ENCODE data around the gene KCNIP4.

The KCNIP4 gene

GRCh38 chr4:21901281-21901680 lies 47.3 kb downstream of the KCNIP4 start:
- no peak for DNase-seq (ENCODE audit: low spot score)

- DNase-seq (ENCODE audit: low spot score), result no peak
Measured at GRCh38 chr4:21900211-21900610, 48.4 kb downstream of the KCNIP4 start.

DNA sequence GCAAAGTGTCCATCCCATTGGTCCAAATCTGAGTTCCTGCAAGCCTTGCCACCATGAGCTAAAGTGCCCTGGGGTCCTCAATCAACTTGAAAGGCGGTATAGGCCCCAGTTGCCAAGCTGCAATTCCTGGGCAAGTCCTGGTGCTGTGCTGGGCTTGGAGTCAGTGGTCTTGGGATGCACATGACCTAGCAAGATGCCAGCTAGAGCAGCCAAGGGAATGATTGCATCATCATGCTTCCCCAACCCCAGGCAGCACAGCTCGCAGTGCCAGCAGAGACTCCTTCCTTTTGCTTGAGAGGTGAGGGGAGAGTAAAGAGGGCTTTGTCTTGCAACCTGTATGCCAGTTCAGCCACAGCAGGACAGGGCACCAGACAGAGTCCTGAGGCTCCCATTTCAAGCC lies 50.5 kb downstream of the KCNIP4 start:
- no peak for DNase-seq (ENCODE audit: low spot score)

GRCh38 chr4:21896767-21897166 lies 51.8 kb downstream of the KCNIP4 start:
- no peak for DNase-seq (ENCODE audit: low spot score)

DNA sequence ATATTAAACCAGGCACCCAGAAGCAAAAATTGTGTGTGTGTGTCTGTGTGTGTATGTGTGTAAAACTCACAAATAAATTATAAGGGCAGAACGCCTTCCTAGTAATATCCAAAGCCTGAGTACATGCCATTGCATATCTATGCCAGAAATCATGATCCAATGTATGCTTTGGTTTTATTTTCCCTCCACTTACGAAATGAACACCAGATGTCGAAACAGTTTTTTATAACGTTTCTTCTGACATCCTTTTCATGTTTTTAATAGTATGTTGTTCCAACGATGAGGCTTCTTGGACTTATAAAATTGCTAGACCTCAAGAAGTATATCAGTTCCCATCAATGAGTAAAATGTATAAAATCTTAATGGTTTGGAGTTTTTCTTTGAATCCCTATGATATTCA lies 55.4 kb downstream of the KCNIP4 start:
- DNase-seq (ENCODE audit: low spot score), result no peak

GRCh38 chr4:21890231-21890630 lies 58.3 kb downstream of the KCNIP4 start:
- DNase-seq (ENCODE audit: low spot score), result no peak

DNA sequence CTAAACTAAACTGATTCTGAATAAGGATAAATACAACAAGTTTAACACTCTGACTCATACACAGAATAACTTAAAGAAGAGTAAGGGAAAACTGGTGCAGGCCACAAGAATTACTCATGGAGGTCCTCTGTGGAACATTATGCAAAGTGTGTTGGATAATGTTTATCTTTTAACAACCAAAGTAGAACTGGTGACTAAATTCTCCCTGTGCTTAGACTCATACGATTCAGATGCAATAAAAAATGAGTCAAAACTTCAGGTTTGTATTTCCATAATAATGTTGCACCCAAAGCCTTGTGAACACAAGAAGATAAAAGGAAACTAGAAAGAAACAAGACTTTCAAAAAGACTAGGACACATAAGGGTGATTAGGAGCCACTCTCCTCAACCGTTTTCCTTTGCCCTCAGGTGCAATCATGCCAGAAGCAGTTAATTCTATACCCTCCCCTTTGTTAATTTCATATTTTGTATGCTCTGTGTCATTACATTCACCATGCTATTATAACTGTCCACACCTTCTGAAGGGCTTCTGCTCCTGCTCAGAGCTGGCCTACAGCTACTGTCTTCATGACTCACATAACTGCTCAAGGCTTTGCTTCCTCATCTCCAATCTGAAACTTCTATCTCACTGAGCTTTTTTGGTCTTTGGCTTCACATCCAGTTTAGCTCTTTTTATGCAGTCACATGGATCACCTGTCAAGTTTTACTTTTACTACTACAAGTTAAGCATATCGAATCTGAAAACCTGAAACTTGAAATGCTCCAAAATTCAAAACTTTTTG lies 60.2 kb downstream of the KCNIP4 start:
- DNase-seq (ENCODE audit: low spot score), result no peak

DNA sequence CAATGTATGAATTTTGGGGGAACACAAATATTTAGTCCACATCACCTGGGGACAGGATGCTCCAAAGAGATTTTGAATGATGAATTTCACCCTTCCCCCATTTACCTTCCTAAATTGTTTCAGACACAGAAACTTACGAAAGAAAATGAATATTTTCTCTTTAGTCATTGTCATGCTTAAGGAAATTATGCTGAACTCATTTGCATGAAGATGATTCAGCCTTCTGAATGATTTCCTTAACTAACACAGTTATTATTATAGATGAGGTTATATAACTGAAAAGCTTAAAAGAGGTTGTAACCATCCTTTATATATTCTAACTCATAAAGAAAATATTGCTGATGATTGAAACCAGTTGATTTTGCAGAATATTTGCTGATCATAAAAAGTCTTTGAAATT lies 61.1 kb downstream of the KCNIP4 start:
- DNase-seq (ENCODE audit: low spot score), result no peak

DNA sequence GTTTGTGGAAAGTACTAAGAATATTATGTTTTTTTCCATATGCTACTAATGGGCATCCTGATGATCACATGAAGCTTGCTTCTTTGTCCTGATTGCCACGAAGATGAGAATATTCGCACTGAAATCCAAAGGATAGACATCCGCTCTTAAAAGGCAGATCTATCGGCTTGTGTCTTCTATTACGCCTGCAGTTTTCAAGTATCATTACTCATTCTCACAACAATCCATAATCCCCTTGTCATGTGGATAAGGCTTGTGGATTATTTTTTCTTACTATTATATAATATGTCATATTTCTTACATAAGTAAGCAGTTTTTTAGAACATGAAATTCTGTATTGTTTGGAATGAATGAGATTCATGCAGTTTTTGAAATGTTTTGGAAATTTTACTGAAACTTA lies 62.8 kb downstream of the KCNIP4 start:
- DNase-seq (ENCODE audit: low spot score), result no peak

GRCh38 chr4:21885241-21885640 lies 63.3 kb downstream of the KCNIP4 start:
- DNase-seq (ENCODE audit: low spot score), result no peak

- DNase-seq (ENCODE audit: low spot score), result no peak
Measured at GRCh38 chr4:21884615-21885014, 64.0 kb downstream of the KCNIP4 start.

DNA sequence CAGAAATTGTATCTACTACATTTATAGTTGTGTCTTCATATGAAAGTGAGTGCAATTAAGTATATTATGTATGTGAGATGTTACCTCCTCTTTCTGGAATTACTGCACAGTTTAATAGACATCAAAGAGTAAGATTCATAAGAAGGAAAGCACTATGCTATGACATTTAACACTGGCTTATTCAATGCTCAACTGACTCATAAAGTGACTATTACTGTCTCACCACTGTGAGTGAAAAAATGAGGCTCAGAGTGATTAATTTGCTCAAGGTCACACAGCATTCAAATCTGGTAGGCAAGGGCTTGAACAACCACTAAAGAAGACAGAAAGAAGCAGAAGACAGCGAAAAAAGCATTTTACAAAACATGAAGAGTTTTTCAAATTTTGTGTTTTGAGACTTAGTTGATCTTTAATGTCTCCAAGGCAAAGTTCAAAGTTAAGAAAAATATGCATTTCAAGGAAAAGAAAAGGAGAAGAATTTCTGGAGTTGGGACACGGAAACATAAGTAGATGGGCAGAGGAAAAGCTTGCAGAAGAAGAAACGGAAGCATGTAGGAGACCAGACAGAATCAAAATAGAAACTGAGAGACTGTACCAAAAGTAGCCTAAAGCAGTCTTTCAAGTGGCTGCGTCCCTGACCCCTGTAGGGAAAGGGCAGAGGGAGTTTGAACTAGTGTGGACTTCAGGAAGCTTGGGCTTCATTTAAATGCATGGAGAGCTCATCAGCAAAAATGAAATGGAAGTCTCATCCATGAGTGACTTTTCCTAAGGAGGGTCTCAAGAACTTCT lies 66.3 kb downstream of the KCNIP4 start:
- DNase-seq (ENCODE audit: low spot score), result no peak

- DNase-seq (ENCODE audit: low spot score), result no peak
Measured at GRCh38 chr4:21879187-21879586, 69.4 kb downstream of the KCNIP4 start.

DNA sequence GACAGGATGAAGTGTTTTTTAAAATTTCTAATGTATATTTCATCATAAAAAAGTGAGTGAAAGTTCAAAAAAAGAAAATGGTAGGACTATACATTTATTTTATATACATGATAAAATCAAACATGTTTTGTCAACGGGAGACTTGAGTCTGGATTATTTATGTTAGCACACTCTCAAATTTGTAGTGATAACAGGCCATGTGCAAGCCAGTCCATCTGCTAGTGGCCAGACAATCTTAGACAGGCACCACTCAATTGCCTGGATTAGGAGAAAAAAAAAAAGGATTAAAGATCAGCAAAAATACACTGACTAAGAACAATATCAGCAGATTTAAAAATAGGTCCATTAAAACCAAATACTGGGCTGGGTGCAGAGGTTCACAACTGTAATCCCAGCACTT lies 71.9 kb downstream of the KCNIP4 start:
- DNase-seq (ENCODE audit: low spot score), result no peak

GRCh38 chr4:21873145-21873544 lies 75.4 kb downstream of the KCNIP4 start:
- no peak for DNase-seq (ENCODE audit: low spot score)

GRCh38 chr4:21872101-21872500 lies 76.5 kb downstream of the KCNIP4 start:
- no peak for DNase-seq (ENCODE audit: low spot score)

GRCh38 chr4:21869978-21870745 lies 78.4 kb downstream of the KCNIP4 start:
- DNase-seq (ENCODE audit: low spot score), result no peak

DNA sequence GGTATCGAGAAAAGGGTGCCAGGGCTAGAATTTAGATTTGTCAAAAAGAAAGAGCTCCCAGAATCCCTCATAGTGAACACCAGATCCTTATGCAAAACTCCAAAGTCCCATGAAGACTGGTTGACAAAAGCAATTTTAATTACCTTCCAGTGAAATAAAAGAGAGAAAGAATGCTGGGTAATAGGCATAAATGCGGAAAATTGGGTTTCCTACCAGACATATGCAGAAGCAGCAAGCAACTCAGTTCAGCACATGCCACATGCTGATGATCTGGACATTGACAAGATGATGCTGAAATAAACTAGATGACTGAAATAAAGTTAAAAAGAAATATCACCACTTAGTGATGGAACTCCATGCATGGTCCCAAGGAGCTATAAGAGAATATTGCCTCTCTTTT lies 83.9 kb downstream of the KCNIP4 start:
- DNase-seq (ENCODE audit: low spot score), result no peak

DNA sequence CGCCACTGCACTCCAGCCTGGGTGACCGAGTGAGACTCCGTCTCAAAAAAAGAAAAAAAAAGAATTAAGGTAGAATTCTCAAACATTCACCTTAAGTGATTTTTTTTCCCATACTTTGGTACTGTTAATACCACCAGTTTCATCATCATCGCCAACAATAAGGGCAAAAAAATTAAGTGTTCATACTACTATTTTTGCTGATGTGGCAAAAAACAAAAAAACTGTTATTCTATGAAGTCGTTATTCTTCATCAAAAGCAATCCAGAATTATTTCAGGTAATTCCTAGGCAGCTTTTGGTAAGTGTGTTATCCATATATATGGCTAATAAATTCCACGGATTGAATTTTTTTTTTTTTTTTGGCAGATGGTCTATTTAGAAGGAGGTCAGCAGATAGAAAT lies 85.7 kb downstream of the KCNIP4 start:
- DNase-seq (ENCODE audit: low spot score), result no peak

GRCh38 chr4:21858971-21859370 lies 89.6 kb downstream of the KCNIP4 start:
- no peak for DNase-seq (ENCODE audit: low spot score)

- no peak for DNase-seq (ENCODE audit: low spot score)
Measured at GRCh38 chr4:21856754-21857153, 91.8 kb downstream of the KCNIP4 start.

DNA sequence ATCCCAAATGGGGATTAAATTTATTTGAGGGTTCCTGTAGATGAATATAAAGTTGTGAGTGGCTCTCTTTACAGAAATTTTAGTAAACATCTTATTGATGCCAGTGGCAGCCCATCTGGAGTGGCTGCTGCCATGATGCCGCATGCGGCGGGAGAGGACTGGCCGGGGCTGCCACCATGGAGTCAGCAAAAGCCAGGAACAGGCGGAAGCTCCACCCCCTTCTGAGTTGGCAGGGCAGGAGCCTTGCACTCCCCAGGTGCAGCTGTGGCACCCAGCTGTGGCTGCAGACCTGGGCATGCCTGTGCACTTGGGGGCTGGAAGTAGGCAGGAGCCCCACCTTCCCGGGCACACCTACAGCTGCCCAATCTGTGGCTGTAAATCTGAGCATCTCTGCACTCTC lies 92.3 kb downstream of the KCNIP4 start:
- no peak for DNase-seq (ENCODE audit: low spot score)

DNA sequence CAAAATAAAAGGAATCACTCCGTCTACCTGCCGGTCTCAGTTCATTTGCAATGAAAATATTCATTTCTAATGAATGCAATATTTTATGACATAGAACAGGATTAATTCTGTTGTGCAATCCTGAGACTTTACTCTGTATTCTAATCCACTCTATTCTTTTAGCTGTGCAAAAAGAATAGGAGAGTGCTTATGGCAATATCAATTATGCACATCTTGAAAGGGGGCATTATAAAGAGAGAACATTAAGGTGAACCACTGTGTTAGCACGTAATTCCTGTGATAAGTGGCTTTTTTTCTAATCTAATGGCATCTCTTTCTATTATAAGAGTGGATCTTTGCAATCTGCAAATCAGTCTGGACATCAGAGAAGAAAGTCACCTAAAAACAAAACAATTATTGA lies 99.5 kb downstream of the KCNIP4 start:
- DNase-seq (ENCODE audit: low spot score), result no peak
